NCI-H1092 (cell line): Measurements from ENCODE around the gene EPG5.
"Not testable (repeated sequence)": the region's sequence is repeated elsewhere in the genome, so short reads cannot be mapped to it uniquely, and the experiment has no call there.

Source experiments
- DNase-seq: peaks from one replicate; lab custom pipeline; 2025; lab: John Stamatoyannopoulos, UW

Gene EPG5

GRCh38 chr18:45976566-45976965 is 9.4 kb upstream of the EPG5 start:
- no peak for DNase-seq

- peak; percentile 80 for DNase-seq
Measured at GRCh38 chr18:45974088-45974536, 7.0 kb upstream of the EPG5 start.

GRCh38 chr18:45964913-45965312 is 2.2 kb downstream of the EPG5 start:
- DNase-seq: not testable (repeated sequence)

- DNase-seq: no peak
Measured at GRCh38 chr18:45962866-45963265, 4.3 kb downstream of the EPG5 start.

GRCh38 chr18:45962461-45962860 is 4.7 kb downstream of the EPG5 start:
- no peak for DNase-seq

GRCh38 chr18:45959484-45959883 is 7.6 kb downstream of the EPG5 start:
- not testable (repeated sequence) for DNase-seq

GRCh38 chr18:45958730-45959129 is 8.4 kb downstream of the EPG5 start:
- DNase-seq: no peak

- DNase-seq: no peak
Measured at GRCh38 chr18:45958027-45958426, 9.1 kb downstream of the EPG5 start.

GRCh38 chr18:45957100-45957499 is 10.0 kb downstream of the EPG5 start:
- DNase-seq: no peak

- DNase-seq: no peak
Measured at GRCh38 chr18:45954070-45954934, 12.8 kb downstream of the EPG5 start.

GRCh38 chr18:45951016-45951714 is 16.0 kb downstream of the EPG5 start:
- no peak for DNase-seq

GRCh38 chr18:45945669-45946068 is 21.5 kb downstream of the EPG5 start:
- DNase-seq: no peak

- no peak for DNase-seq
Measured at GRCh38 chr18:45940724-45941123, 26.4 kb downstream of the EPG5 start.

- no peak for DNase-seq
Measured at GRCh38 chr18:45939236-45939635, 27.9 kb downstream of the EPG5 start.

GRCh38 chr18:45938488-45938935 is 28.6 kb downstream of the EPG5 start:
- no peak for DNase-seq

GRCh38 chr18:45935591-45936335 is 31.4 kb downstream of the EPG5 start:
- DNase-seq: no peak

GRCh38 chr18:45932708-45933107 is 34.4 kb downstream of the EPG5 start:
- no peak for DNase-seq

GRCh38 chr18:45930963-45931362 is 36.2 kb downstream of the EPG5 start:
- DNase-seq: no peak

GRCh38 chr18:45926691-45927090 is 40.4 kb downstream of the EPG5 start:
- no peak for DNase-seq

GRCh38 chr18:45926085-45926484 is 41.0 kb downstream of the EPG5 start:
- no peak for DNase-seq

- no peak for DNase-seq
Measured at GRCh38 chr18:45923138-45923537, 44.0 kb downstream of the EPG5 start.

- peak; percentile 56 for DNase-seq
Measured at GRCh38 chr18:45920367-45920766, 46.8 kb downstream of the EPG5 start.
